Measurements from ENCODE around the gene SPATA45. TPM values are rescaled to one million over a fixed set of nuclear protein-coding genes. Genes with fewer than 3 reads are reported as not detected.
A peak's percentile ranks its signal among the peaks of the same experiment; 100 is the strongest.

SPATA45 gene
- total RNA-seq, 1 donor from 2014 or later: not detected

- H3K27ac Mint-ChIP-seq (ENCODE audit: unreplicated experiment): no peak overlapping the region
- H3K4me3 Mint-ChIP-seq (ENCODE audit: unreplicated experiment): no peak overlapping the region
- peaks cover 7% of the 10 kb centered on the region for H3K27me3 Mint-ChIP-seq (ENCODE audit: unreplicated experiment)
- H3K9me3 Mint-ChIP-seq (ENCODE audit: unreplicated experiment): peaks cover 8% of the 10 kb centered on the region
- no peak for DNase-seq
- H3K4me1 Mint-ChIP-seq (ENCODE audit: low read depth, unreplicated experiment): no peaks in the 10 kb centered on the region
- TF ChIP-seq CTCF (IDR thresholded peaks at IDR 0.05; ENCODE audit: partially characterized antibody, unreplicated experiment): peak; percentile 69
- H3K36me3 Mint-ChIP-seq (ENCODE audit: unreplicated experiment): peaks cover 8% of the 10 kb centered on the region
Observed at GRCh38 chr1:212782422-212783154, 64.9 kb downstream of the SPATA45 start.

- TF ChIP-seq CTCF (IDR thresholded peaks at IDR 0.05; ENCODE audit: partially characterized antibody, unreplicated experiment): no peak
- Mint-ChIP-seq H3K9me3 (ENCODE audit: unreplicated experiment) (peaks cover 12% of the 10 kb centered on the region), H3K27ac (ENCODE audit: unreplicated experiment) (no peak overlapping the region)
Observed at GRCh38 chr1:212781225-212781624, 66.2 kb downstream of the SPATA45 start.

GRCh38 chr1:212780759-212781158 is 66.7 kb downstream of the SPATA45 start:
- no peak for DNase-seq
- no peak for TF ChIP-seq CTCF (IDR thresholded peaks at IDR 0.05; ENCODE audit: partially characterized antibody, unreplicated experiment)
- Mint-ChIP-seq H3K4me1 (ENCODE audit: low read depth, unreplicated experiment) (no peaks in the 10 kb centered on the region), H3K4me3 (ENCODE audit: unreplicated experiment) (no peak overlapping the region), H3K27me3 (ENCODE audit: unreplicated experiment) (peaks cover 6% of the 10 kb centered on the region), H3K36me3 (ENCODE audit: unreplicated experiment) (peaks cover 10% of the 10 kb centered on the region), H3K27ac (ENCODE audit: unreplicated experiment) (no peak overlapping the region), H3K9me3 (ENCODE audit: unreplicated experiment) (peaks cover 12% of the 10 kb centered on the region)

More at GRCh38 chr1:212781225-212781624, 66.2 kb downstream of the SPATA45 start:
- H3K27me3 Mint-ChIP-seq (ENCODE audit: unreplicated experiment): peaks cover 7% of the 10 kb centered on the region
- no peaks in the 10 kb centered on the region for H3K4me1 Mint-ChIP-seq (ENCODE audit: low read depth, unreplicated experiment)
- no peak overlapping the region for H3K4me3 Mint-ChIP-seq (ENCODE audit: unreplicated experiment)
- no peak for DNase-seq
- H3K36me3 Mint-ChIP-seq (ENCODE audit: unreplicated experiment): peaks cover 10% of the 10 kb centered on the region

Other genes starting within 250 kb of the SPATA45 start
- 35.3 TPM for gene ATF3, start 238.9 kb downstream of the SPATA45 start, total RNA-seq (ENCODE audit: unreplicated experiment)
- 0.56 TPM for gene BATF3, start 147.8 kb downstream of the SPATA45 start, total RNA-seq (ENCODE audit: unreplicated experiment)
- gene NSL1, start 55.9 kb downstream of the SPATA45 start, total RNA-seq (ENCODE audit: unreplicated experiment): 35.0 TPM
- gene TATDN3, start 55.8 kb downstream of the SPATA45 start, total RNA-seq (ENCODE audit: unreplicated experiment): 15.8 TPM
- gene FLVCR1, start 10.6 kb upstream of the SPATA45 start, total RNA-seq (ENCODE audit: unreplicated experiment): 33.4 TPM
- gene VASH2, start 102.9 kb upstream of the SPATA45 start, total RNA-seq (ENCODE audit: unreplicated experiment): 59.8 TPM
- 33.1 TPM for gene ANGEL2, start 168.2 kb upstream of the SPATA45 start, total RNA-seq (ENCODE audit: unreplicated experiment)
- gene RPS6KC1, start 203.6 kb upstream of the SPATA45 start, total RNA-seq (ENCODE audit: unreplicated experiment): 23.9 TPM